GM19240 (cell line): ENCODE data around the gene MPST.
A peak's percentile ranks its signal among the peaks of the same experiment; 100 is the strongest.

Source experiments
- DNase-seq: peaks from one replicate; pipeline ENCODE4 v3.0.0; 2011; ENCODE audit warnings: low spot score; ENCODE audit not compliant: insufficient read length

The MPST gene

GRCh38 chr22:37021710-37022482 is 2.4 kb downstream of the MPST start:
- peak; percentile 81 for DNase-seq

DNA sequence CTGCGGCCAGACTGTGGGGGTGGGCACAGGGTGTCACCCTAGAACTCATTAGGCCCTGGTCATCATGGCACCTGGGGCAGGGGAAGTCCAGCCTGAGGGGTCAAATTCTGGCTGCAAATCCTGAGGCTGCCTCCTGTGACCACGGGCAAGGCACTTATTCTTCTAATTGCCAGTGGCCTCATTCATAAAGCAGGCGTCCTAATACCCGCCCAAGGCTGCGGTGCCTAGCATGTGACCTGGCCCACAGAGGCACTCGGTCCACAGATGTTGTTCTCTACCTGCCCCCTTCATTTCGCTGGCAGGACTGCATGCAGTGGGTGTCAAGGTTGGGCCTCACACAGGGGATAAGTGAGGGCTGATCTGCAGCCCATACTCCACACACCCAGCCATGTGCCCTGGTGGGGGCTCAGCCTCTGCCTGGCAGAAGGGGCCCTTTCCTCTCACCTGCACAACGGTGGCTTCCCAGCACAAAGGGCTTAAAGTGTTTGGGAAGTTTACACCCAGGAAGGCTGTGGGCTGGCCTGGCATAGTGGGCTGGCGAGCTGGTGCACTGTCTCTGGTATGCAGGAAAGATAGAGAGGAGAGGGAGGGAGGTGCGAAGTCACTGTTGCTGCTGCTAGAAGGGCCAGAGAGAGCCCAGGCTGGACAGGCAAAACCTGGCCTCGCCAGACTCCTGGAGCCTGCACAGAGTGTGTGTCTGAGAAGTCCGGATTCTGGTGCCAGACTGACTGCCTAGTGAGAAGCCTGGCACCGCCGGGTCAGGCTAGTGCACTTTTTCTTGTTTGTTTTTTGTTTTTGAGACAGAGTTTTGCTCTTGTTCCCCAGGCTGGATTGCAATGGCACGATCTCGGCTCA is 3.2 kb downstream of the MPST start:
- DNase-seq, result no peak

GRCh38 chr22:37023743-37024338 is 4.3 kb downstream of the MPST start:
- no peak for DNase-seq

GRCh38 chr22:37024339-37025157 is 5.0 kb downstream of the MPST start:
- no peak for DNase-seq

GRCh38 chr22:37025500-37026070 is 6.0 kb downstream of the MPST start:
- no peak for DNase-seq

DNA sequence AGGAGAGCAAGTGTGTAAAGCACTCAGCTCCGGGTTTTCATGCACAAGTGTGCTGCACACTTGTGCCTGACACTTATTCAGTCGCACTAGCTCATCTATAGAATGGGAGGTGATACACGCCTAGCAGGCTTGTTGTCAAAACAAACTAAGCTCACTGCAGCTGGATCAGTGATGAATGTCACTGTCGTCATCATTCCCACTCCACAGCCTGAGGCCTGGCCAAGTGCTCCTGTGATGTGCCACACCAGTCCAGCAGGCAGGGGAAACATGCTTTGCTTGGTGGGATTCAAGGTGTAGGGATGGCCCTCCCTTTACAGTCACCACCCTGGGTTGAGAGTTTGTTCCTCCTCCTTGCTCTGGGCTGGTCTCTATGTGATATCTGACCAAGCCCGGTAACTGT is 6.8 kb downstream of the MPST start:
- no peak for DNase-seq

DNA sequence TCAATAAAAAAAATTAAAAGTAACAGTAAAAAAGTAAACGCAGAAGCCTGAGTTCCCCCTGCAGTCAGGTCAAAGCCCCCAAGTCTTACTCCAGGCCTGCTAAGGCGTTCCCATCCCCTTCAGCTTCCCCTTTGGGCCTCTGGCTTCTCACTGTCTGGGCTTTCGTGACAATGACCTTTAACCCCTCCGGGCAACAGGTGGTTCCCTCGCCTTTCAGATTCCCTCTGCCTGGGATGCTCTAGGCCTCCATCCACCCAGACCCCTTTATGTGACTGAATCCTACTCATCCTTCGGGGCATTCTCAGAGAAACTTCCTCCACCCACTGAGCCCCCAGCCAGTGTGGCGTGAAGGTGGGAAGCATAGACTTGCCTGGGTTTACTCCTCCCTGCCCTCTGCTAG is 8.0 kb downstream of the MPST start:
- no peak for DNase-seq

GRCh38 chr22:37028692-37029674 is 9.4 kb downstream of the MPST start:
- DNase-seq, result no peak

DNA sequence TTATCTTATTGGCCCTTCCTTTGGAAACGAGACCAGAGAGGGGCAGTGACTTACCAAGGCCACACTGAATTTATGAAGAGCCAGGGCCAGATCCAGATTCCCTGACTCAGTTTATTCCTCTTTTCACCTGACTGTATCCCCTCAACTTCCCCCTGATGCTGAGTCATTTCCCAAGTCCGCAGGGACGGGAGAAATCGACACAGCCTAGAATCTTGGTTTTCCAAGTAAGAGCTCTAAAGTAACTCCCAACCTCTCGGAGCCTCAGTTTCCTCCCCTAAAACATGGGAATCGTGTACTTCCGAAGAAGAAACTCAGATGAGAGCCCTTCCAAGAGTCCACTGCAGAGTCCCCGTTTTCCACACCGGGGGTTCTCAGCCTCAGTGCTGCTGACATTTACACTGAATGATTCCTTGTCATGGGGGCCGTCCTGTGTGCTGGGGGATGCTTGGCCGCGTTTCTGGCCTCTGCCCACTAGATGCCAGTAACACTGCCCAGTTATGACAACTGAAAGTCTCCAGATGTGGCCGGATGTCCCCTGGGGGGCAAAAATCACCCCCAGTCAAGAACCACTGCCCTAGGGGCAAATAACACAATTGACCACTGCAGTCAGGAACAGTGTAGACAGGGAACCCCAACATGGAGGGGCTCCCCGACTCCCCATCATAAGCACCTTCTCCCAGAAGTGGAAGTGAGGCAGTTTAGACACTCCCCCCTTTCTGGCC is 11.2 kb downstream of the MPST start:
- DNase-seq, result no peak

DNA sequence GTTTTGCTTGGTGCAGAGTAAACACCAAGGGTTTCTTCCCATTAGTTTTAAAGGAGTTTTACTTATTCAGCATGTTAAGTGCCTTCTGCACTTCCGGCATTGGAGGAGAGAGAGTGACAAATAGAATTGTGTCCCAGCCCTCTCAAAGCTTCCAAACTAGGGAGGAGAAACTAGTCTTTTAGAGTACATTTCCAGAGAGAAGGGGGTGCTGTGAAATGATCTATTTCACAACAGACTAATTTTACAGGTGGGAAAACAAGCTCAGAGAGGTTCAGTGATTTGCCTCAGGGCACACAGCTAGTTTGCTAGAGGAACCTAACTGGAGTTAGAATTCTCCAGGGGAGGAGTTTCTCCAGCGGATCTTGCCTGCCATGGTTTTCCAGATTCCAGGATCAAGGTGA is 12.6 kb downstream of the MPST start:
- DNase-seq, result no peak

- no peak for DNase-seq
Observed at GRCh38 chr22:37032535-37033460, 13.3 kb downstream of the MPST start.

- no peak for DNase-seq
Observed at GRCh38 chr22:37033605-37034430, 14.3 kb downstream of the MPST start.

DNA sequence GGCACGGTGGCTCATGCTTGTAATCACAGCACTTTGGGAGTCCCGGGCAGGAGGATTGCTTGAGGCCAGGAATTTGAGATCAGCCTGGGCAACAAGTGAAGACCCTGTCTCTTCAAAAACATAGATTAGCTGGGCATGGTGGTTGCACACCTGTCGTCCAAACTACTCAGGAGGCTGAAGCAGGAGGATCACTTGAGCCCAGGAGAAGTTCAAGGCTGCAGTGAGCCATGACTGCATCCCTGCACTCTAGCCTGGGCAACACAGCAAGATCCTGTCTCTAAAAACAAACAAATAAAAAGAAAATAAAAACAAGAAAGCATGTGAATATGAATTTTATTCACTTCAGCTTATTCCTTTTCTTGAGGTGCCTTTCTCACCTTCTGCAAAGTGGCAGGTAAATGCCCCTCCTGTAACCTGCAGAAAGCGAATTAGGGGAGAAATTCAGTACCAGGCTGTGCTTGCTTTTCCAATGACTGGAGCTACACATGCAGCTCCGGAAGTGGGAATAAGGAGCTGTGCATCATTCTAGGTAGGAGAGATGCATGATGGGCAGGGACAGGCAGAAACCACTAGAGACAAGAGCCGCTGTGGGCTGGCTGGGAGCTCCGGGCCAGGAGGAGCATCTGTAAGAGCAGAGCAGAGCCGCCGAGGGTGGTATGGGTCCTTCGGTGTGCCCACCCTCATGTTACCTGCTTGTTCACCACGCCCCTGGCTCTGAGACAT is 17.3 kb downstream of the MPST start:
- DNase-seq, result no peak

GRCh38 chr22:37037669-37038068 is 18.1 kb downstream of the MPST start:
- DNase-seq, result no peak

DNA sequence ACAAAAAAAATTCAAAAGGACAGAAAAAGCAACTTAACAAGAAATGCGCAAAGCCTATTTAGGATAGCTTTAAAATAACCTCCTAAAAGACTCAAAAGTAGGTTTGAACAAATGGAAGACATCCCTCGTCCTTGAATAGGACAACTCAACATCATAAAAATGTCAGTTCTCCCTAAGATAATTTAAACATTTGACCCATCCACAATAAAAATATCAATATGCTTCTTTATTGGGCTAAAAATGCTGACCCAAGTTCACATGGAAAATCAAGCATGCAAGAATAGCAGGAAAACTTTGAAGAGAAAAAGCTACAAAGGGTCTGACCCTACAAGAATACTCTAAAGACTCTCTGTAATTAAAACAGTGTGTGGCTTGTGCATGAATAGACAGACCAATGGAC is 19.9 kb downstream of the MPST start:
- no peak for DNase-seq

GRCh38 chr22:37043209-37043827 is 23.8 kb downstream of the MPST start:
- no peak for DNase-seq
